Central memory CD8-positive, alpha-beta T cell (primary cell): ENCODE results near the gene C22orf39.
"Not testable (repeated sequence)": the region's sequence is repeated elsewhere in the genome, so short reads cannot be mapped to it uniquely, and the experiment has no call there.

Experiments
- ATAC-seq: fragments of 150-1000 bp; cut with Tn5 transposase; replicated peaks from 2 replicates; pipeline ENCODE4 v1.10.0; 2022; ENCODE audit warnings: mild to moderate bottlenecking, moderate FRiP score, moderate number of reproducible peaks; ENCODE audit not compliant: poor library complexity, severe bottlenecking; ENCODE audit errors: extremely low read depth
- DNase-seq, 2 donors: peaks; one replicate each; pipeline ENCODE4 v3.0.0; 2021; ENCODE audit warnings: low spot score in 2 of 2
- H3K27ac Mint-ChIP-seq: one replicate; pipeline ENCODE4 v1.8.0; 2022; ENCODE audit warnings: low read depth, mild to moderate bottlenecking, moderate library complexity, mixed read lengths
- H3K27me3 Mint-ChIP-seq: one replicate; pipeline ENCODE4 v1.8.0; 2022; ENCODE audit warnings: mixed read lengths
- H3K36me3 Mint-ChIP-seq: one replicate; pipeline ENCODE4 v1.8.0; 2022; ENCODE audit warnings: mild to moderate bottlenecking, moderate library complexity, mixed read lengths; ENCODE audit not compliant: insufficient read depth
- H3K4me1 Mint-ChIP-seq: one replicate; pipeline ENCODE4 v1.8.0; 2022; ENCODE audit warnings: mixed read lengths
- H3K4me3 Mint-ChIP-seq: one replicate; pipeline ENCODE4 v1.8.0; 2022; ENCODE audit warnings: mild to moderate bottlenecking, moderate library complexity, mixed read lengths
- H3K9me3 Mint-ChIP-seq: one replicate; pipeline ENCODE4 v1.8.0; 2022; ENCODE audit warnings: mixed read lengths

C22orf39 gene

DNA sequence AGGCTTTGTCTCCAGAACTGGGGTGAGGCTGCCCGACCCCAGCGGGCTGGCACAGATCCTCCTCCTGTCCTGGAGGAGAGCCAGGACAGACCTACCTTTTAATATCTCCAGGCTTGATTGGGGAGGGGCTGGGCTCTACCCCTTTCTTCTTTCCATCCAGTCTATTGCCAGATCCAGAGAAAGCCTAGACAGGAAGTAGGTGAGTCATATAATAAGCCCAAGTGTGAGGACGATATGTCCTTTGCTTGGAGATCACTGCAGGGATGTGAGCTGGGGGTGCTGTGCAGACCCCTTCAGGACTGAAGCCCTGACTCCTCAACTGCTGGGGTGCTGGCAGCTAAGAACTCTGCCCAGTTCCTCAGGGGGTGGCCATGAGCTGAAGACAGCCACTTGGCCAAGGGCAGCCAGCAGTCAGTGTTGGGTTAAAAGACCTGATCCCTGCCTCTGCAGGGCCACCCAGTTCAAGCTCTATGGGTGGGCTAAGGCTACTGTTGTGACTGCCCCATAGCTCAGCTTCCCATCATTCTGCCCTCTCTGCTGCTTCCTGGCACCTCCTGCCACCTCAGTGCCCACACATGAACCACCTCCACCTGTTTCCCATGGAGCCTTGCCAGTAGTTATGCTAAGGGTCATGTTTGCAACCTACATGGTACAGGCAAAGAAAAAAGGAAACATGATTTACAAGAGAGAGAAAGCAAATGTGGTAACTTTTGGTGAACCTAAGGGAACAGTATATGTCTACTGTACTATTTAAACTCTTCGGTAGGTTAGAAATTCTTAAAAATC is 8.3 kb upstream of the C22orf39 start:
- DNase-seq (no peak), ATAC-seq (no peak)
- Mint-ChIP-seq H3K27ac (peak overlapping the region; percentile 37), H3K4me3 (no peak overlapping the region), H3K4me1 (no peaks in the 10 kb centered on the region), H3K36me3 (peaks cover 54% of the 10 kb centered on the region), H3K9me3 (no peaks in the 10 kb centered on the region), H3K27me3 (no peaks in the 10 kb centered on the region)

DNA sequence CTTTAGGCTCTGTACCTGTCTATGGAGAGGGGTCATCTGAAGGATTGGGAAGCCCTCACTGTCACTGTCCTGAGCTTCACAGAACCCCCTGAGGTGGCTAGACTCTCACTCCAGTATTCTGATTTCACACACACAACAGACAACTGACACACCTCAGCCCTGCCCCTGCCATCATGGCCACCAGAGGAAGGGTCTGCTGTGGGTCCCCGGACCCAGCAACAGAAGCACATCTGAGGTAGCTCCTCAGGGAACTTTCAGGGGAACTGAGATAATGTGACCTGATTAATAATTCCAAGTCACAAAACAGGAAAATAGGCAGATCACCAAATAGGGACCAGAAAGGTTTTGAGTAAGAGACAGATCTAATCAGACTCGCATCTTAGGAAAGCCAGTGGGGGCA is 7.5 kb upstream of the C22orf39 start:
- ATAC-seq (no peak), DNase-seq (no peak)
- H3K36me3 Mint-ChIP-seq, result peaks cover 52% of the 10 kb centered on the region
- no peaks in the 10 kb centered on the region for H3K27me3 Mint-ChIP-seq
- no peaks in the 10 kb centered on the region for H3K4me1 Mint-ChIP-seq
- H3K4me3 Mint-ChIP-seq, result no peak overlapping the region
- no peak overlapping the region for H3K27ac Mint-ChIP-seq
- no peaks in the 10 kb centered on the region for H3K9me3 Mint-ChIP-seq

DNA sequence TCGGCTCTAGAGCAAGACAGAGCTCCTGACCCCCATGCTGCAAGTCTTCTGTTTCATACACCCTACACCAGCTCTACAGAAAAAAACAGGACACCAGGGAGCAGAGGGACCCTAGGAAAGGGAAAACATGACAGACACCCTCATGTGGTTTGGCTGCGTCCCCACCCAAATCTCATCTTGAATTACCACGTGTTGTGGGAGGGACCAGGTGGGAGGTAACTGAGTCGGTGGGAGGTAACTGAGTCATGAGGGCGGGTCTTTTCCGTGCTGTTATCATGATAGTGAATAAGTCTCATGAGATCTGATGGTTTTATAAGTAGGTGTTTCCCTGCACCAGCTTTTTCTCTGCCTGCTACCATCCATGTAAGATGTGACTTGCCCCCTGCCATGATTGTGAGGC is 6.6 kb upstream of the C22orf39 start:
- H3K27me3 Mint-ChIP-seq, result no peaks in the 10 kb centered on the region
- H3K36me3 Mint-ChIP-seq, result peaks cover 48% of the 10 kb centered on the region
- no peak overlapping the region for H3K27ac Mint-ChIP-seq
- H3K4me3 Mint-ChIP-seq, result no peak overlapping the region
- H3K9me3 Mint-ChIP-seq, result no peaks in the 10 kb centered on the region
- ATAC-seq (no peak), DNase-seq (no peak)
- H3K4me1 Mint-ChIP-seq, result no peaks in the 10 kb centered on the region

GRCh38 chr22:19453718-19454117 is 6.2 kb upstream of the C22orf39 start:
- Mint-ChIP-seq H3K4me3 (no peak overlapping the region), H3K27me3 (no peaks in the 10 kb centered on the region), H3K9me3 (no peaks in the 10 kb centered on the region), H3K27ac (no peak overlapping the region), H3K4me1 (no peaks in the 10 kb centered on the region), H3K36me3 (peaks cover 49% of the 10 kb centered on the region)
- DNase-seq (no peak), ATAC-seq (no peak)

- peaks cover 12% of the 10 kb centered on the region for H3K4me1 Mint-ChIP-seq
- DNase-seq, result no peak
- H3K36me3 Mint-ChIP-seq, result peaks cover 49% of the 10 kb centered on the region
- no peak for ATAC-seq
- no peaks in the 10 kb centered on the region for H3K27me3 Mint-ChIP-seq
- no peaks in the 10 kb centered on the region for H3K9me3 Mint-ChIP-seq
- H3K27ac Mint-ChIP-seq, result peak overlapping the region; percentile 8
- no peak overlapping the region for H3K4me3 Mint-ChIP-seq
Measured at GRCh38 chr22:19451570-19451969, 4.1 kb upstream of the C22orf39 start.

- ATAC-seq, result no peak
- H3K4me1 Mint-ChIP-seq, result peaks cover 20% of the 10 kb centered on the region
Measured at GRCh38 chr22:19450363-19451175, 3.1 kb upstream of the C22orf39 start.

GRCh38 chr22:19449422-19449767 is 1.9 kb upstream of the C22orf39 start:
- DNase-seq (no peak), ATAC-seq (no peak)
- no peaks in the 10 kb centered on the region for H3K9me3 Mint-ChIP-seq
- H3K27ac Mint-ChIP-seq, result no peak overlapping the region
- no peaks in the 10 kb centered on the region for H3K27me3 Mint-ChIP-seq
- no peak overlapping the region for H3K4me3 Mint-ChIP-seq
- peaks cover 32% of the 10 kb centered on the region for H3K4me1 Mint-ChIP-seq
- H3K36me3 Mint-ChIP-seq, result peaks cover 39% of the 10 kb centered on the region

More at GRCh38 chr22:19450363-19451175, 3.1 kb upstream of the C22orf39 start:
- no peak for DNase-seq
- no peak overlapping the region for H3K4me3 Mint-ChIP-seq
- no peak overlapping the region for H3K27ac Mint-ChIP-seq
- peaks cover 43% of the 10 kb centered on the region for H3K36me3 Mint-ChIP-seq
- H3K9me3 Mint-ChIP-seq, result no peaks in the 10 kb centered on the region
- H3K27me3 Mint-ChIP-seq, result no peaks in the 10 kb centered on the region

- H3K4me3 Mint-ChIP-seq, result peak overlapping the region; percentile 82
- DNase-seq (no peak), ATAC-seq (no peak)
- no peaks in the 10 kb centered on the region for H3K27me3 Mint-ChIP-seq
- no peaks in the 10 kb centered on the region for H3K9me3 Mint-ChIP-seq
- peaks cover 35% of the 10 kb centered on the region for H3K36me3 Mint-ChIP-seq
- no peak overlapping the region for H3K27ac Mint-ChIP-seq
- peaks cover 35% of the 10 kb centered on the region for H3K4me1 Mint-ChIP-seq
Measured at GRCh38 chr22:19448739-19449421, 1.4 kb upstream of the C22orf39 start.

DNA sequence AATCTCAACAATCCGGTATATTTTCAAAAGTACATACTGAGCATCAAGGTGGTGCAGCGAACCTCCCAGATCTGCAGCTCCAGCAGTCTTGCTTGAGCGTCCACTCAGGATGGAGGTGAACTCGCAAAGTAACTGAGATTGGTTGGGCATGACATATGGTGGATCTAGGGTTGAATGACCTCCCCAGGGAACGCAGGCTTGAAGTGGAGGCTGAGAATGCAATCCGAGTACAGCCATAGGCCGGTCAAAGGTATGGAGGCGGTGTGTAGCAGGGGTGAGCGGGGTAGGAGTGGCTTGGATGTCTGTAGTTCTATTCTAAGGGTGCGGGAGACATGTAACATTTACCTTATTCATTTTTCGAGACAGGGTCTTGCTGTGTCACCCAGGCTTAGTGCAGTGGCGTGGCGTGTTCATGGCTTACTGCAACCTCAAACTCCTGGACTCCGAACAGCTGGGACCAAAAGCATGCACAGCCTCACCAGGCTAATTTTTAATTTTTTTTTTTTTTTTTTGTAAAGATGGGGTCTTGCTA is 631 bp upstream of the C22orf39 start:
- DNase-seq (no peak), ATAC-seq (peak; percentile 29)
- H3K27ac Mint-ChIP-seq, result peak overlapping the region; percentile 83
- peaks cover 40% of the 10 kb centered on the region for H3K4me1 Mint-ChIP-seq
- peak overlapping the region; percentile 82 for H3K4me3 Mint-ChIP-seq
- H3K27me3 Mint-ChIP-seq, result no peaks in the 10 kb centered on the region
- H3K36me3 Mint-ChIP-seq, result peaks cover 34% of the 10 kb centered on the region
- no peaks in the 10 kb centered on the region for H3K9me3 Mint-ChIP-seq

- H3K27ac Mint-ChIP-seq, result peak overlapping the region; percentile 83
- DNase-seq (no peak), ATAC-seq (peak; percentile 31)
- peaks cover 30% of the 10 kb centered on the region for H3K36me3 Mint-ChIP-seq
- H3K4me3 Mint-ChIP-seq, result peak overlapping the region; percentile 82
- H3K4me1 Mint-ChIP-seq, result peaks cover 46% of the 10 kb centered on the region
- H3K9me3 Mint-ChIP-seq, result no peaks in the 10 kb centered on the region
- H3K27me3 Mint-ChIP-seq, result no peaks in the 10 kb centered on the region
Measured at GRCh38 chr22:19446603-19447329, 745 bp downstream of the C22orf39 start.

DNA sequence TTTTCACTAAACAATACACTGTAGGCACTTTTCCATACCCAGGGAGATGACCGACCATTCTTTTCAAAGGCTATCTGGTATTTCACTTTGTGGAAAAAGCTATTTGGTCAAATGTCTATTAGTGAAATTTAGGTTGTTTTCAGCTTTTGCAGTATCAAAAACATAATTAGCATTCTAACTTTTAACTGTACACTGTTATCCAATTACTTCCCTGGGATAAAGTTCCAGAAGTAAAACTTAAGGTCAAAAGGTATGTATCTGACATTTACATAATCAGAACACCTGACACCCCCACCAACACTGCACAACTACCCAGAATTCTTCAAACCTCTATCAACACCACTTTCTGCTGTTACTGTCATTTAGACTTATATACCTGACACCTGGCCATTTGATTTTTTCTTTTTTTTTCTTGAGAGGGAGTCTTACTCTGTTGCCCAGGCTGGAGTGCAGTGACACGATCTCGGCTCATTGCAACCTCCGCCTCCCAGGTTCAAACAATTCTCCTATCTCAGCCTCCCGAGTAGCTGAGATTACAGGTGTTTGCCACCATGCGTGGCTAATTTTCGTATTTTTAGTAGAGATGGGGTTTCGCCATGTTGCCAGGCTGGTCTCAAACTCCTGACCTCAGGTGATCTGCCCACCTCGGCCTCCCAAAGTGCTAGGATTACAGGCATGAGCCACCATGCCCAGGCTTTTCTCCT is 2.1 kb downstream of the C22orf39 start:
- H3K4me3 Mint-ChIP-seq, ATAC-seq, H3K27me3 Mint-ChIP-seq, H3K9me3 Mint-ChIP-seq, DNase-seq: not testable (repeated sequence)
- peaks cover 46% of the 10 kb centered on the region for H3K4me1 Mint-ChIP-seq
- peak overlapping the region; percentile 46 for H3K27ac Mint-ChIP-seq
- peaks cover 28% of the 10 kb centered on the region for H3K36me3 Mint-ChIP-seq
